ENCODE measurements around the gene PNLIPRP2.

PNLIPRP2 gene

GRCh38 chr10:116688741-116689495 is 68.2 kb downstream of the PNLIPRP2 start:
- Histone ChIP-seq H3K4me3 (ENCODE audit: insufficient read length, low read depth) (no peak overlapping the region), H3K36me3 (ENCODE audit: insufficient read depth, insufficient read length, low read length) (no peaks in the 10 kb centered on the region), H3K9ac (ENCODE audit: insufficient read length, low read depth) (no peak overlapping the region), H3K9me3 (ENCODE audit: insufficient read depth, low read length) (no peaks in the 10 kb centered on the region), H3K27me3 (ENCODE audit: insufficient read depth, insufficient read length) (no peaks in the 10 kb centered on the region), H3K4me1 (ENCODE audit: insufficient read depth, insufficient read length) (peaks cover 7% of the 10 kb centered on the region)
- DNase-seq (ENCODE audit: low read depth, low spot score): no peak
- TF ChIP-seq YY1 (IDR thresholded peaks at IDR 0.05; ENCODE audit: insufficient read depth, insufficient read length) (no peak), SUZ12 (IDR thresholded peaks at IDR 0.05; ENCODE audit: extremely low read depth, insufficient read depth, insufficient read length) (no peak), ZNF274 (IDR thresholded peaks at IDR 0.05; ENCODE audit: low read depth, low read length) (no peak)

- H3K9ac ChIP-seq (ENCODE audit: insufficient read length, low read depth): no peak overlapping the region
- H3K27me3 ChIP-seq (ENCODE audit: insufficient read depth, insufficient read length): no peaks in the 10 kb centered on the region
- H3K36me3 ChIP-seq (ENCODE audit: insufficient read depth, insufficient read length, low read length): no peaks in the 10 kb centered on the region
- H3K4me3 ChIP-seq (ENCODE audit: insufficient read length, low read depth): no peak overlapping the region
- no peak for DNase-seq (ENCODE audit: low read depth, low spot score)
- no peak for TF ChIP-seq YY1 (IDR thresholded peaks at IDR 0.05; ENCODE audit: insufficient read depth, insufficient read length)
- TF ChIP-seq ZNF274 (IDR thresholded peaks at IDR 0.05; ENCODE audit: low read depth, low read length): no peak
- no peak for TF ChIP-seq SUZ12 (IDR thresholded peaks at IDR 0.05; ENCODE audit: extremely low read depth, insufficient read depth, insufficient read length)
- peaks cover 10% of the 10 kb centered on the region for H3K4me1 ChIP-seq (ENCODE audit: insufficient read depth, insufficient read length)
- H3K9me3 ChIP-seq (ENCODE audit: insufficient read depth, low read length): no peaks in the 10 kb centered on the region
Measured at GRCh38 chr10:116689744-116690143, 69.0 kb downstream of the PNLIPRP2 start.

- Histone ChIP-seq H3K36me3 (ENCODE audit: insufficient read depth, insufficient read length, low read length) (no peaks in the 10 kb centered on the region), H3K4me1 (ENCODE audit: insufficient read depth, insufficient read length) (peaks cover 15% of the 10 kb centered on the region), H3K9ac (ENCODE audit: insufficient read length, low read depth) (no peak overlapping the region), H3K9me3 (ENCODE audit: insufficient read depth, low read length) (no peaks in the 10 kb centered on the region), H3K4me3 (ENCODE audit: insufficient read length, low read depth) (no peak overlapping the region), H3K27me3 (ENCODE audit: insufficient read depth, insufficient read length) (no peaks in the 10 kb centered on the region)
- no peak for DNase-seq (ENCODE audit: low read depth, low spot score)
- TF ChIP-seq ZNF274 (IDR thresholded peaks at IDR 0.05; ENCODE audit: low read depth, low read length) (no peak), YY1 (IDR thresholded peaks at IDR 0.05; ENCODE audit: insufficient read depth, insufficient read length) (no peak), SUZ12 (IDR thresholded peaks at IDR 0.05; ENCODE audit: extremely low read depth, insufficient read depth, insufficient read length) (no peak)
Measured at GRCh38 chr10:116690356-116691322, 69.9 kb downstream of the PNLIPRP2 start.

- no peak for DNase-seq (ENCODE audit: low read depth, low spot score)
- no peak for TF ChIP-seq SUZ12 (IDR thresholded peaks at IDR 0.05; ENCODE audit: extremely low read depth, insufficient read depth, insufficient read length)
- TF ChIP-seq ZNF274 (IDR thresholded peaks at IDR 0.05; ENCODE audit: low read depth, low read length): no peak
- TF ChIP-seq YY1 (IDR thresholded peaks at IDR 0.05; ENCODE audit: insufficient read depth, insufficient read length): no peak
- no peaks in the 10 kb centered on the region for H3K27me3 ChIP-seq (ENCODE audit: insufficient read depth, insufficient read length)
- no peak overlapping the region for H3K4me3 ChIP-seq (ENCODE audit: insufficient read length, low read depth)
- H3K9me3 ChIP-seq (ENCODE audit: insufficient read depth, low read length): no peaks in the 10 kb centered on the region
- no peaks in the 10 kb centered on the region for H3K36me3 ChIP-seq (ENCODE audit: insufficient read depth, insufficient read length, low read length)
- H3K9ac ChIP-seq (ENCODE audit: insufficient read length, low read depth): no peak overlapping the region
- peaks cover 15% of the 10 kb centered on the region for H3K4me1 ChIP-seq (ENCODE audit: insufficient read depth, insufficient read length)
Measured at GRCh38 chr10:116691635-116692034, 70.9 kb downstream of the PNLIPRP2 start.

GRCh38 chr10:116692225-116692624 is 71.5 kb downstream of the PNLIPRP2 start:
- H3K27me3 ChIP-seq (ENCODE audit: insufficient read depth, insufficient read length): no peaks in the 10 kb centered on the region
- no peak overlapping the region for H3K9ac ChIP-seq (ENCODE audit: insufficient read length, low read depth)
- H3K4me1 ChIP-seq (ENCODE audit: insufficient read depth, insufficient read length): peaks cover 15% of the 10 kb centered on the region
- TF ChIP-seq ZNF274 (IDR thresholded peaks at IDR 0.05; ENCODE audit: low read depth, low read length): no peak
- no peak for TF ChIP-seq SUZ12 (IDR thresholded peaks at IDR 0.05; ENCODE audit: extremely low read depth, insufficient read depth, insufficient read length)
- TF ChIP-seq YY1 (IDR thresholded peaks at IDR 0.05; ENCODE audit: insufficient read depth, insufficient read length): no peak
- H3K4me3 ChIP-seq (ENCODE audit: insufficient read length, low read depth): no peak overlapping the region
- H3K9me3 ChIP-seq (ENCODE audit: insufficient read depth, low read length): no peaks in the 10 kb centered on the region
- DNase-seq (ENCODE audit: low read depth, low spot score): no peak
- H3K36me3 ChIP-seq (ENCODE audit: insufficient read depth, insufficient read length, low read length): no peaks in the 10 kb centered on the region

- TF ChIP-seq YY1 (IDR thresholded peaks at IDR 0.05; ENCODE audit: insufficient read depth, insufficient read length): no peak
- TF ChIP-seq SUZ12 (IDR thresholded peaks at IDR 0.05; ENCODE audit: extremely low read depth, insufficient read depth, insufficient read length): no peak
- no peak for TF ChIP-seq ZNF274 (IDR thresholded peaks at IDR 0.05; ENCODE audit: low read depth, low read length)
- H3K4me1 ChIP-seq (ENCODE audit: insufficient read depth, insufficient read length): peaks cover 13% of the 10 kb centered on the region
- peak overlapping the region; percentile 18 for H3K4me3 ChIP-seq (ENCODE audit: insufficient read length, low read depth)
- peaks cover 5% of the 10 kb centered on the region for H3K36me3 ChIP-seq (ENCODE audit: insufficient read depth, insufficient read length, low read length)
- peak overlapping the region; percentile 61 for H3K9ac ChIP-seq (ENCODE audit: insufficient read length, low read depth)
- H3K27me3 ChIP-seq (ENCODE audit: insufficient read depth, insufficient read length): no peaks in the 10 kb centered on the region
- H3K9me3 ChIP-seq (ENCODE audit: insufficient read depth, low read length): no peaks in the 10 kb centered on the region
- DNase-seq (ENCODE audit: low read depth, low spot score): peak; percentile 28
Measured at GRCh38 chr10:116694243-116694926, 73.6 kb downstream of the PNLIPRP2 start.

Data from NT2/D1 (cell line).